K562 (cell line): ENCODE results near the gene NXN.

Experiments
- HSF4 ChIP-seq: fragments of 250-450 bp; sonication (Bioruptor Pico); IDR thresholded peaks from 2 replicates; pipeline ENCODE4 v2.1.2; 2022; ENCODE audit warnings: mild to moderate bottlenecking, moderate library complexity, borderline replicate concordance
- MAFK ChIP-seq: IDR thresholded peaks from 2 replicates; pipeline ENCODE4 v1.6.1; 2011; ENCODE audit warnings: low read length, improper control_type of control experiment
- MYC ChIP-seq, 2 experiments: fragments of 250-450 bp in 1 of 2; sonication (Bioruptor Pico) in 1 of 2; IDR thresholded peaks; 2 replicates each; pipeline versions ENCODE4 v1.5.1 to v1.6.1; 2012 to 2021; ENCODE audit warnings: low read depth in 2 of 2, borderline replicate concordance in 1 of 2, improper control_type of control experiment in 1 of 2, low read length in 1 of 2, mild to moderate bottlenecking in 1 of 2, moderate library complexity in 1 of 2
- NFYB ChIP-seq: IDR thresholded peaks from 2 replicates; pipeline ENCODE4 v1.6.1; 2011; ENCODE audit warnings: mild to moderate bottlenecking, moderate library complexity; ENCODE audit not compliant: insufficient read length; ENCODE audit errors: extremely low read depth
- ZNF124 ChIP-seq: sonication (generic); formaldehyde crosslinking; IDR thresholded peaks from 2 replicates; pipeline ENCODE4 v1.8.1; 2022; ENCODE audit warnings: missing genetic modification reagents
- ZNF232 ChIP-seq: sonication (generic); formaldehyde crosslinking; IDR thresholded peaks from 2 replicates; pipeline ENCODE4 v1.8.0; 2022; ENCODE audit warnings: mild to moderate bottlenecking, missing genetic modification reagents
- TF ChIP-seq, protein P1 (sequence below): sonication (generic); formaldehyde crosslinking; IDR thresholded peaks from 2 replicates; pipeline ENCODE4 v1.8.1; 2022; ENCODE audit warnings: missing genetic modification reagents
- TF ChIP-seq, protein P2 (sequence below), 3 experiments: IDR thresholded peaks in 2 of 3; conservative IDR thresholded peaks in 1 of 3; 2 replicates each; pipeline ENCODE4 v1.5.1; 2011 to 2012; ENCODE audit warnings: low read length in 3 of 3, mild to moderate bottlenecking in 3 of 3, control low read depth in 2 of 3, improper control_type of control experiment in 1 of 3, inconsistent platforms in 1 of 3, low read depth in 1 of 3, mixed read lengths in 1 of 3, moderate library complexity in 1 of 3; ENCODE audit not compliant: insufficient read depth in 2 of 3

GRCh38 chr17:933312-934073, 46.1 kb downstream of the NXN start:
- TF ChIP-seq HSF4 (CRISPR knock-in tag) = no peak
- no peak for TF ChIP-seq NFYB
- TF ChIP-seq, protein P1, sequence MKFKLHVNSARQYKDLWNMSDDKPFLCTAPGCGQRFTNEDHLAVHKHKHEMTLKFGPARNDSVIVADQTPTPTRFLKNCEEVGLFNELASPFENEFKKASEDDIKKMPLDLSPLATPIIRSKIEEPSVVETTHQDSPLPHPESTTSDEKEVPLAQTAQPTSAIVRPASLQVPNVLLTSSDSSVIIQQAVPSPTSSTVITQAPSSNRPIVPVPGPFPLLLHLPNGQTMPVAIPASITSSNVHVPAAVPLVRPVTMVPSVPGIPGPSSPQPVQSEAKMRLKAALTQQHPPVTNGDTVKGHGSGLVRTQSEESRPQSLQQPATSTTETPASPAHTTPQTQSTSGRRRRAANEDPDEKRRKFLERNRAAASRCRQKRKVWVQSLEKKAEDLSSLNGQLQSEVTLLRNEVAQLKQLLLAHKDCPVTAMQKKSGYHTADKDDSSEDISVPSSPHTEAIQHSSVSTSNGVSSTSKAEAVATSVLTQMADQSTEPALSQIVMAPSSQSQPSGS (CRISPR knock-in tag) = no peak
- no peak for TF ChIP-seq ZNF232 (CRISPR knock-in tag)
- TF ChIP-seq, protein P2, sequence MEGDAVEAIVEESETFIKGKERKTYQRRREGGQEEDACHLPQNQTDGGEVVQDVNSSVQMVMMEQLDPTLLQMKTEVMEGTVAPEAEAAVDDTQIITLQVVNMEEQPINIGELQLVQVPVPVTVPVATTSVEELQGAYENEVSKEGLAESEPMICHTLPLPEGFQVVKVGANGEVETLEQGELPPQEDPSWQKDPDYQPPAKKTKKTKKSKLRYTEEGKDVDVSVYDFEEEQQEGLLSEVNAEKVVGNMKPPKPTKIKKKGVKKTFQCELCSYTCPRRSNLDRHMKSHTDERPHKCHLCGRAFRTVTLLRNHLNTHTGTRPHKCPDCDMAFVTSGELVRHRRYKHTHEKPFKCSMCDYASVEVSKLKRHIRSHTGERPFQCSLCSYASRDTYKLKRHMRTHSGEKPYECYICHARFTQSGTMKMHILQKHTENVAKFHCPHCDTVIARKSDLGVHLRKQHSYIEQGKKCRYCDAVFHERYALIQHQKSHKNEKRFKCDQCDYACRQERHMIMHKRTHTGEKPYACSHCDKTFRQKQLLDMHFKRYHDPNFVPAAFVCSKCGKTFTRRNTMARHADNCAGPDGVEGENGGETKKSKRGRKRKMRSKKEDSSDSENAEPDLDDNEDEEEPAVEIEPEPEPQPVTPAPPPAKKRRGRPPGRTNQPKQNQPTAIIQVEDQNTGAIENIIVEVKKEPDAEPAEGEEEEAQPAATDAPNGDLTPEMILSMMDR (IDR thresholded peaks at IDR 0.05 in 2 of 3, conservative IDR thresholded peaks at IDR 0.05 in 1 of 3; ENCODE audit: insufficient read depth in 2 of 3, low read depth in 1 of 3, low read length in 3 of 3) = no peak
- TF ChIP-seq MYC (IDR thresholded peaks at IDR 0.05; ENCODE audit: low read depth, low read length) = no peak
- no peak for TF ChIP-seq MYC (CRISPR knock-in tag; IDR thresholded peaks at IDR 0.05; ENCODE audit: borderline replicate concordance, low read depth)
- no peak for TF ChIP-seq MAFK
- TF ChIP-seq ZNF124 = no peak
